ENCODE measurements around the gene ITK.

DNA sequence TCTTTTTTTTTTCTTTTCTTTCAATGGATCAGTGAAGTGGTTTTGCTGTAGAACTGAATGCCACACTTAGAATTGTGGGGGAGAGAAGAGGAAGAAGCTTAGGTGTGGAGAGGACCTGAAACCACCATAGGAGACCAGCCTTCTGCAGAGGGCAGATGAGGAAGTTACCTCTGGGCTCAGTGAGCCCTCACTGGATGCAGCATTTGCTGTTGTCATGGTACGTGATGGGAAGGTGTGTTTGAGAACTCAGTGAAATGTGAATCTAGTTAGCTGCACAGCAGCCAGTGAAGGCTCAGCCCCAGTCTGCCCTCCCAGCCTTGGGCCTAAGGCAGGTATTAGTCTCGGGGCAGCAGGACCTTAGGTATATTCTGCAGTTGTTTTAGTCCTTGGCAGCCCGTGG, 102.8 kb downstream of the ITK start:
- TF ChIP-seq, protein P1, sequence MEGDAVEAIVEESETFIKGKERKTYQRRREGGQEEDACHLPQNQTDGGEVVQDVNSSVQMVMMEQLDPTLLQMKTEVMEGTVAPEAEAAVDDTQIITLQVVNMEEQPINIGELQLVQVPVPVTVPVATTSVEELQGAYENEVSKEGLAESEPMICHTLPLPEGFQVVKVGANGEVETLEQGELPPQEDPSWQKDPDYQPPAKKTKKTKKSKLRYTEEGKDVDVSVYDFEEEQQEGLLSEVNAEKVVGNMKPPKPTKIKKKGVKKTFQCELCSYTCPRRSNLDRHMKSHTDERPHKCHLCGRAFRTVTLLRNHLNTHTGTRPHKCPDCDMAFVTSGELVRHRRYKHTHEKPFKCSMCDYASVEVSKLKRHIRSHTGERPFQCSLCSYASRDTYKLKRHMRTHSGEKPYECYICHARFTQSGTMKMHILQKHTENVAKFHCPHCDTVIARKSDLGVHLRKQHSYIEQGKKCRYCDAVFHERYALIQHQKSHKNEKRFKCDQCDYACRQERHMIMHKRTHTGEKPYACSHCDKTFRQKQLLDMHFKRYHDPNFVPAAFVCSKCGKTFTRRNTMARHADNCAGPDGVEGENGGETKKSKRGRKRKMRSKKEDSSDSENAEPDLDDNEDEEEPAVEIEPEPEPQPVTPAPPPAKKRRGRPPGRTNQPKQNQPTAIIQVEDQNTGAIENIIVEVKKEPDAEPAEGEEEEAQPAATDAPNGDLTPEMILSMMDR (IDR thresholded peaks at IDR 0.05): no peak
- TF ChIP-seq POLR2A (IDR thresholded peaks at IDR 0.05): no peak

Measured in adrenal gland (tissue), 5 donors.